NCI-H2196 treated with DMSO at 0.1 percent for 48 hours (cell line): ENCODE data around the gene C4orf51.

ENCODE experiments used
- DNase-seq: peaks from one replicate; lab custom pipeline; 2025; ENCODE audit not compliant: unreplicated experiment; lab: John Stamatoyannopoulos, UW

C4orf51 gene

GRCh38 chr4:145709336-145709735, 29.4 kb downstream of the C4orf51 start:
- DNase-seq, result no peak

GRCh38 chr4:145709843-145710242, 29.9 kb downstream of the C4orf51 start:
- no peak for DNase-seq

DNA sequence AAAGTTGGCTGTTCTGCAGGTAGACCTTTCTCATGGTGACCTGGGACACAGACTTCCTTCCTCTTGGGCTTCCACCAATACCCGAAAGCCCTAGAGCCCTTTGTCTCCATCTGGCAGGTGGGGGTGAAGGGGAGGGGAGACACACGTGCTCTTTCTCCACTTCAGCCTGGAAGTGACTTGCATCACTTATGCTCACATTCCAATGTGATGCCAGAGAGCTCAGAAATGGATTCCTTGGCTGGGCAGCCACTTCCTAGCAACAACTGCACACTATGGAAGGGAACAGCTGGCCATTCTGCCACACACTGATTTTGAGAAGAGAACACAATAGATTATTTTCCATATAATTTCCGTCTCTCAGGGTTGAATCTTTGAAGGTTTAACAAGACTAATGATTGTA, 36.3 kb downstream of the C4orf51 start:
- DNase-seq, result no peak

GRCh38 chr4:145716661-145717200, 36.8 kb downstream of the C4orf51 start:
- no peak for DNase-seq

GRCh38 chr4:145719752-145720624, 40.0 kb downstream of the C4orf51 start:
- no peak for DNase-seq

DNA sequence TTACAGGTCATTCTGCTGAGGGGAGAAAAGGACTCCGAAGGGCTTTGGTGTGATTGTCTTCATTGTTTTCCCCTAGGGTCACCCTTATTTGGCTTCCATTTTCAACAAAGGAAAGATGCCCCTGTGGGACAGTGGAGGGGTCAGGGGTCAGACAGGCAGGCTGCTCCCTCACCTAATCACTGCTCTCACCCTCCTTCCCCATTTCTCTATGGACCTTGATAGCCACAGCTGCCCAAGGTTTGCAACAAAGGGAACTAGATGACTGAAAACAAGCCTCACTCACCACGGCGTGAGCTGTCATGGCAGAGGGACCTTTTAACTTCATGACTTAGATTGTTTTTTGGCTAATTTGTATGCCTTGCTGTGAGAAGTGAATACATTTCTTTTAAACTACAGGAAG, 40.7 kb downstream of the C4orf51 start:
- DNase-seq, result no peak

GRCh38 chr4:145722561-145722960, 42.6 kb downstream of the C4orf51 start:
- DNase-seq, result no peak

DNA sequence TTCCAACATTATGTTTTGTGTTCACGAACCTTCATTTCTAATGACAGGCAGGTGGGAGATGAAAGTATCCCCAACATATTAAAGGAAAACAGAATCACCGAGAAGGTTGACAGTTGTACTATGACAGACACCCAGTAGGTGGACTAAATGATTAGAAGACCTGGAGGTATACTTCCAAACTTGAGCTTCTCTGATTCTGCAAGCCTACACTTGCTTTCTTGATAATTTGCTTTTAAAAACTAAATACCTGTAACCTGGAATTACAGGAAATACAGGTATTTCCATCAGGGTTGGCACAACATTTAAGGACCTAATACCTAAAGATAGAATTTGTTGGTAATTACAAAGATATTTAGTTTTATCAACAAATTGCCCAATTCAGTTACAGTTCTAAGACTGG, 43.4 kb downstream of the C4orf51 start:
- no peak for DNase-seq

DNA sequence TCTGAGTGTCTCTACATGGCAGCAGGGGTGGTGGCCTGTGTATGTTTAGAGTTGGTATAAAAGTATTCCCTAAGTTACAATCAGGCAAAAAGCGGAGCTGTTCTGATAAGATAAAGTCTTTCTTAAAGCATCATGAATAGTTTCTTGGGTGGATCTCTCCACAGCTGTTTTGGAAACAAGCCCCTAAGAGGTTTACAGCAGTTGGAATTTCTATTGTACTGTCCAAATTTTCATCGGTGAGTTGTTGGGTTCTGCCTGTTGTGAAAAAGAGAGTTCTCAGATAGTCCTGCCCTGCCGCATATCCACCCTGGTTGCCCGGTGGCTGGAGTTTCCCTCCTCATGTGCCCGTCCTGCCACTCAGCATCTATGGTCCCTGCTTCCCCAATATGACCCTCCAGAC, 50.1 kb downstream of the C4orf51 start:
- no peak for DNase-seq

- DNase-seq, result peak; percentile 6
These were observed 51.1 kb downstream of the C4orf51 start for GRCh38 chr4:145731028-145731427.

- DNase-seq, result no peak
These were observed 52.3 kb downstream of the C4orf51 start for GRCh38 chr4:145732001-145732815.

- peak; percentile 70 for DNase-seq
These were observed 53.2 kb downstream of the C4orf51 start for GRCh38 chr4:145732895-145733880.

DNA sequence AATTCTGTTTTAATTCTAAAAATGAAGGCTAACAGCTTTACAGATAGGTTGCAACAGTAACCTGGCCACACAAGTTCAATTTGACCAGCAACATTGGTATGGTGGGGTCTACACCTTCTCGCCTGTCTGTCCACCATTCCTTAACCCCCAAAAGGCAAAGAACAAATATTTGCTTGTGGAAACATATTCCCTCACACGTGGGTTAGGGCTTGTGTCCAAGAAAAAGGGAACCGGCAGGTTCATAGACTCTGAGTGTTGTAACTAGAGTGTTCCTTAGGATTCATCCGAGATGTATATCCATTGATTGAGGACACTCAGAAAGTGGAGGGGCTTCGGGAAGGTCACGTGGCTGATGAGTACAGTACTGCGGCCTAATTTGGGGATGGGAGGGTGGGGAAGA, 54.1 kb downstream of the C4orf51 start:
- DNase-seq, result no peak

DNA sequence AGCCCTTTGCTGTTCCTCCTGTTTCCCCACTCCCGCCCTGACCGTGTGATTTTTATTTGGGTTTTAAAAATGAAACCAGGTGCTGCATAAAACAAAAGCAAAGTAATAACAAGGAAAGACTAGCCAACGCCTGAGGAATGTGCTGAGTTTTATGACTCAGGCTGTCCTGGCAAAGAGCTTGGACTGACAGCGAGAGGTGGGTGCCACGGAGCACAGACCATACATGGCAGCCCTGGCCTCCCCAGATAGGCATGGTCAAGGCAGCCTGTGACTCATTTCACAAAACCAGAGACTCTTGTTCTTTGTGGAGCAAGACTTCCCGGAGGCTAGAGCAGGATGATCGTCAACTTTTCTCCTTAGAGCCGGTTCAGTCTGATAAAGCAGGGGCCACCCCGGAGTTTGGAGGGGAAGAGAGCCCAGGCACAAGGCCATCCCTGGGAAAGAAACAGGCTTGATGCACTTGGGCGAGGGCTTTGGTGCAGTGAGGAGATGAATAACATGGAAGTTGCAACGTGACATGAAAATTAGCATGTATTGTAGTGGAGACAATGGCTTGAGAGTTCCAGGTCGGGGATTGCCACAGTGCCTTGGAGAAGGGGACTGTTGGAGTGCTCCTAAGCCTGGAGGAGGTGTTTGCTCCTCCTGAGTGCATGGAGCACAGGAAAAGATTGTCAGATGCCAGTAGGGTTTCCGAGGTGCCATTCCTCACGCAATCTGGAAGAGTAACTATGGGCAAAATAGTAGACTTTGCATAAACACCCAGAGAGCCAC, 54.8 kb downstream of the C4orf51 start:
- DNase-seq, result no peak

- DNase-seq, result no peak
These were observed 55.4 kb downstream of the C4orf51 start for GRCh38 chr4:145735347-145735675.

DNA sequence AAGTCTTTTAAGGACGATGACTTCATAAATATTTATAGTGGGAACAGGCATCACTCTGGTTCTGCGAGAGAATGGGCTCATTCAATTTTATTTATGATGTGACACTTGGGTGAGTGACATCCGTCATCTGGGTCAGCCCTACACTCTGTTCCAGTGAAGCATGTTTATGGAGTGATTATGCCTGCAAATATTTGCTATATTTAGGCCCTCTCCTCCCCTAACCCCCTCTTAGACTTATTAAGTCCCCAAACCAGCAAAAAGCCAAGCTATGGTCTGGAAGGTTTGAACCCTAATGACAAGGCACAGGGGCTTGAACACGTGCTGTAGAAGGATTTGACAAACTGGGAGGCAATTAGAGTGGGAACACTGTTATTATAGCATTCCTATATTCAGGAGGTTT, 55.9 kb downstream of the C4orf51 start:
- DNase-seq, result no peak

DNA sequence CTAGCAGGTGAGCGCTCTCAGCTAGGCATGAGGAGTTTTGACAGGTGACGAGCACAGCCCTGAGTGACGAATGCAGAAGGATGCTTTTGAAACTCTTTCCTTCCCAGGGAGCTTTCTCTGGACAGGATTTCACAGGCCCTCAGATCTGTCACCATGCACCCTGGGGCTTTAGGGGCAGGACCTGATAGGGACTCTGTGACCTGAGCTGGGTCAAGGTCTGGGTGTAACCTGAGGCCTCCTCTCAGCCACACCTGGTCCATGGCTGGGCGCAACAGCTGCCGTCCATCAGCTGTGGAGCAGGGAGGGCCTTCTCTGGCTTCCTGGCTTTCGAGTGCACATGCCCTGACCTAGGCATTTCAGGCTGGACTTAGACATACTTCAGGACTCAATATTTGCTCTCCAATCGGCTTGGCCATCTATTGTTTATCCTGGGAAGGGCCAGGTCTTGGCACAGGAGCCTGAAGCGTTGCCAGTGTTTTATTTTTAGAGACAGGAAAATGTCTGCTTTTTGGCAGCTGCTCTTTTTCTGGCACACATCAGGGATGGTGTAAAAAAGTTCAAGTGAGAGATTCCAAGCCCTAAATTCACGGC, 56.4 kb downstream of the C4orf51 start:
- peak; percentile 69 for DNase-seq

GRCh38 chr4:145739845-145740244, 59.9 kb downstream of the C4orf51 start:
- DNase-seq, result no peak

GRCh38 chr4:145740806-145741205, 60.9 kb downstream of the C4orf51 start:
- no peak for DNase-seq

GRCh38 chr4:145743641-145744040, 63.7 kb downstream of the C4orf51 start:
- no peak for DNase-seq
